CD4-positive, CD25-positive, alpha-beta regulatory T cell (primary cell): Measurements from ENCODE around the gene PRKACA. TPM values are rescaled to one million over a fixed set of nuclear protein-coding genes. Genes with fewer than 3 reads are reported as not detected.
"Not testable (repeated sequence)": the region's sequence is repeated elsewhere in the genome, so short reads cannot be mapped to it uniquely, and the experiment has no call there.

Experiments
- ATAC-seq, 2 donors: fragments of 150-1000 bp; cut with Tn5 transposase; one replicate each; pipeline ENCODE4 v1.10.0; 2021; ENCODE audit warnings: low read depth in 2 of 2, moderate number of reproducible peaks in 2 of 2, moderate library complexity in 1 of 2
- DNase-seq, 3 donors: peaks; one replicate each; pipeline versions ENCODE4 v3.0.0 to v3.0.0-alpha.2; 2012 to 2022; ENCODE audit warnings: mixed read lengths in 1 of 3
- H3K27ac ChIP-seq: one replicate; pipeline ENCODE4 v1.7.0; 2013; ENCODE audit warnings: mild to moderate bottlenecking, low read length; ENCODE audit not compliant: insufficient read depth, poor library complexity, severe bottlenecking
- H3K27me3 ChIP-seq: one replicate; pipeline ENCODE4 v1.7.0; 2013; ENCODE audit warnings: low read length; ENCODE audit not compliant: control insufficient read depth, insufficient read depth
- H3K36me3 ChIP-seq: one replicate; pipeline ENCODE4 v1.7.0; 2013; ENCODE audit warnings: mild to moderate bottlenecking, low read length, moderate library complexity; ENCODE audit not compliant: control insufficient read depth, insufficient read depth
- H3K4me1 ChIP-seq: 2 replicates; pipeline ENCODE4 v1.7.0; 2013; ENCODE audit warnings: mild to moderate bottlenecking, low read length; ENCODE audit not compliant: insufficient read depth, control insufficient read depth, poor library complexity, severe bottlenecking
- H3K4me3 ChIP-seq: one replicate; pipeline ENCODE4 v1.7.0; 2013; ENCODE audit warnings: low read depth, mild to moderate bottlenecking, low read length, moderate library complexity
- H3K9me3 ChIP-seq, 2 experiments: 1 replicate in 1 of 2; 2 replicates in 1 of 2; pipeline ENCODE4 v1.7.0; 2013; ENCODE audit warnings: low read length in 2 of 2, mild to moderate bottlenecking in 1 of 2, moderate library complexity in 1 of 2; ENCODE audit not compliant: control insufficient read depth in 2 of 2
- H3K27ac Mint-ChIP-seq, 3 donors: one replicate each; pipeline ENCODE4 v1.8.0; 2020 to 2022; ENCODE audit warnings: mild to moderate bottlenecking in 3 of 3, mixed read lengths in 3 of 3, moderate library complexity in 2 of 3
- H3K27me3 Mint-ChIP-seq: one replicate; pipeline ENCODE4 v1.8.0; 2022; ENCODE audit warnings: mild to moderate bottlenecking, mixed read lengths
- H3K36me3 Mint-ChIP-seq: one replicate; pipeline ENCODE4 v1.8.0; 2020; ENCODE audit warnings: mixed read lengths
- H3K4me1 Mint-ChIP-seq, 4 donors: one replicate each; pipeline ENCODE4 v1.8.0; 2020 to 2022; ENCODE audit warnings: mixed read lengths in 4 of 4, mild to moderate bottlenecking in 1 of 4
- H3K4me3 Mint-ChIP-seq, 4 donors: one replicate each; pipeline ENCODE4 v1.8.0; 2020 to 2022; ENCODE audit warnings: mild to moderate bottlenecking in 4 of 4, mixed read lengths in 4 of 4, moderate library complexity in 3 of 4
- H3K9me3 Mint-ChIP-seq, 7 donors: one replicate each; pipeline ENCODE4 v1.8.0; 2020 to 2022; ENCODE audit warnings: mixed read lengths in 7 of 7, mild to moderate bottlenecking in 3 of 7, moderate library complexity in 2 of 7
- polyA plus RNA-seq, 4 donors: library from polyadenylated mRNA; unstranded; fragments of 300-500 nt; fragmentation: Illumina TruSeq; gene quantifications; one replicate each; pipeline ENCODE4 v1.2.3, GENCODE V29; 2021
- total RNA-seq: library from RNA; stranded (reverse); gene quantifications from one replicate; pipeline ENCODE4 v1.2.3, GENCODE V29; 2022

Gene PRKACA
- total and polyA plus RNA-seq, 5 donors from 2014 or later: 0.47 to 40.2 (median 1.4) TPM

GRCh38 chr19:14053032-14053431, 64.5 kb downstream of the PRKACA start:
- Histone ChIP-seq H3K27me3 (peaks cover under 1% of the 10 kb centered on the region), H3K4me1 (peaks cover 8% of the 10 kb centered on the region), H3K27ac (no peak overlapping the region), H3K36me3 (peaks cover 44% of the 10 kb centered on the region), H3K4me3 (no peak overlapping the region), H3K9me3 (no peaks in the 10 kb centered on the region)
- Mint-ChIP-seq H3K27ac (no peak overlapping the region), H3K9me3 (peaks cover 0 to 3% (median 0%) of the 10 kb centered on the region in 7 donors), H3K4me3 (no peak overlapping the region), H3K4me1 (peaks cover 0 to 18% (median 6%) of the 10 kb centered on the region in 4 donors), H3K27me3 (peaks cover 15% of the 10 kb centered on the region), H3K36me3 (peaks cover 28% of the 10 kb centered on the region)
- ATAC-seq (no peak), DNase-seq (no peak)

GRCh38 chr19:14052470-14052869, 65.1 kb downstream of the PRKACA start:
- H3K27me3 Mint-ChIP-seq: peaks cover 11% of the 10 kb centered on the region
- H3K4me3 Mint-ChIP-seq: no peak overlapping the region
- peaks cover 3% of the 10 kb centered on the region for H3K4me1 ChIP-seq
- H3K9me3 Mint-ChIP-seq: peaks cover 0 to 3% (median 0%) of the 10 kb centered on the region in 7 donors
- H3K9me3 ChIP-seq: no peaks in the 10 kb centered on the region
- H3K36me3 Mint-ChIP-seq: peaks cover 28% of the 10 kb centered on the region
- H3K27me3 ChIP-seq: no peaks in the 10 kb centered on the region
- ATAC-seq (no peak), DNase-seq (no peak)
- no peak overlapping the region for H3K27ac Mint-ChIP-seq
- no peak overlapping the region for H3K4me3 ChIP-seq
- H3K36me3 ChIP-seq: peaks cover 47% of the 10 kb centered on the region
- H3K4me1 Mint-ChIP-seq: peaks cover 0 to 13% (median 6%) of the 10 kb centered on the region in 4 donors
- no peak overlapping the region for H3K27ac ChIP-seq

DNA sequence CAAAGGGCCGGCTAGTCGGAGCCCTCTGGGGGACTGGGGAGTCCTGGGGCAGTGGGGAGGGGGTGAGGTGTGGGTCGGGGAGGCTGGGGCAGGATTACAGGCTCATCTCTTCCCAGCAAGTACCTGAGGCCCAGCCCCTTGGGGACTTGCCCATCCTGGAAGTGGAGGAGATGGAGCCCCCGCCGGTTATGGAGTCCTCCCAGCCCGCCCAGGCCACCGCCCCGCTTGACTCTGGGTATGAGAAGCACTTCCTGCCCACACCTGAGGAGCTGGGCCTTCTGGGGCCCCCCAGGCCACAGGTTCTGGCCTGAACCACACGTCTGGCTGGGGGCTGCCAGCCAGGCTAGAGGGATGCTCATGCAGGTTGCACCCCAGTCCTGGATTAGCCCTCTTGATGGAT, 65.6 kb downstream of the PRKACA start:
- Mint-ChIP-seq H3K4me3 (no peak overlapping the region), H3K27ac (no peak overlapping the region), H3K9me3 (peaks cover 0 to 3% (median 0%) of the 10 kb centered on the region in 7 donors), H3K36me3 (peaks cover 28% of the 10 kb centered on the region), H3K27me3 (peaks cover 11% of the 10 kb centered on the region), H3K4me1 (peaks cover 0 to 12% (median 6%) of the 10 kb centered on the region in 4 donors)
- no peak overlapping the region for H3K4me3 ChIP-seq
- H3K36me3 ChIP-seq: peaks cover 48% of the 10 kb centered on the region
- no peaks in the 10 kb centered on the region for H3K4me1 ChIP-seq
- ATAC-seq (no peak), DNase-seq (no peak)
- H3K27ac ChIP-seq: no peak overlapping the region
- H3K27me3 ChIP-seq: no peaks in the 10 kb centered on the region
- no peaks in the 10 kb centered on the region for H3K9me3 ChIP-seq

- not testable (repeated sequence) for H3K4me1 ChIP-seq, H3K4me3 Mint-ChIP-seq, ATAC-seq, H3K9me3 Mint-ChIP-seq, DNase-seq, H3K9me3 ChIP-seq, H3K27ac Mint-ChIP-seq, H3K27me3 Mint-ChIP-seq, H3K4me3 ChIP-seq, H3K27ac ChIP-seq, H3K27me3 ChIP-seq
- peaks cover 0 to 11% (median 5%) of the 10 kb centered on the region in 4 donors for H3K4me1 Mint-ChIP-seq
- peaks cover 28% of the 10 kb centered on the region for H3K36me3 Mint-ChIP-seq
- H3K36me3 ChIP-seq: peaks cover 54% of the 10 kb centered on the region
These were observed 66.6 kb downstream of the PRKACA start for GRCh38 chr19:14050961-14051360.

- H3K27me3 ChIP-seq: no peaks in the 10 kb centered on the region
These were observed 67.0 kb downstream of the PRKACA start for GRCh38 chr19:14050512-14050911.

DNA sequence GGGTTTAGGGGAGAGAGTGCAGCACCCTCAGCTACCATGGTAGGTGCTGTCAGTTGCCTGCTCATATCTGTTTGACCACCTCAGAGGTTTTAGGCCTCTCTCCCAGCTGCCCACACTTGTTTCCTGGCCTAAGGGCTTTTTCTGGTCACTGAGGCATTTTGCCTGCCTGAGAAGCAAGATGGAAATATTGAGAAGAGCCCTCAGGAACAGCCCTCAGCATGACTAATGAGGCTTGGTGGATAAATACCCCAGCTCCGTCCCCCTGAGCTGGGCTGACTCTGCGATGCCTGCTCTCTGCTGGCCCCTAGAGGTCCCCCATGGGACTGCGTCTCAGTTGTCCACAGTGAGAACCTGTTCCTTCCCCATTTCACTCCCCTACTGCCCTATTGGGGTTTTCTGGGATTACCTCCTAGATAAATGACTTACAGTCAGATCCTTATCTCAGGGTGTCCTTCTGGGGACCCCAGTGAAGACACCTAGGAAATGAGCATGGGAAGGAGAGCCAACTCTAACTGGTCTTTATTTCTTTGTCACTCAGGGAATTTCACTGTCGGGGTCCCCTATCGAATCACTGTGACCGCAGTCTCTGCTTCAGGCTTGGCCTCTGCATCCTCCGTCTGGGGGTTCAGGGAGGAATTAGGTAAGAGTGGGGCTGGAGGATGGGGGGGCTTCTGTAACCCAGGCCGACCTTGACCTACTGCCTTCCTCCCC, 69.0 kb downstream of the PRKACA start:
- Mint-ChIP-seq H3K4me1 (peaks cover 0 to 4% (median 0%) of the 10 kb centered on the region in 4 donors), H3K27ac (peak overlapping the region in 2 of 3 donors; percentile 73 to 74), H3K9me3 (peaks cover 0 to 3% (median 0%) of the 10 kb centered on the region in 7 donors), H3K4me3 (peak overlapping the region in 1 of 4 donors; percentile 49), H3K36me3 (peaks cover 28% of the 10 kb centered on the region), H3K27me3 (no peaks in the 10 kb centered on the region)
- Histone ChIP-seq H3K4me1 (no peaks in the 10 kb centered on the region), H3K36me3 (peaks cover 65% of the 10 kb centered on the region), H3K4me3 (no peak overlapping the region), H3K27me3 (no peaks in the 10 kb centered on the region), H3K9me3 (no peaks in the 10 kb centered on the region), H3K27ac (no peak overlapping the region)
- DNase-seq (peak; percentile 59 to 66 (median 59)), ATAC-seq (peak; percentile 80 to 84)

More at GRCh38 chr19:14050512-14050911, 67.0 kb downstream of the PRKACA start:
- Mint-ChIP-seq H3K36me3 (peaks cover 28% of the 10 kb centered on the region), H3K27me3 (peaks cover 4% of the 10 kb centered on the region), H3K4me1 (peaks cover 0 to 9% (median 5%) of the 10 kb centered on the region in 4 donors), H3K9me3 (peaks cover 0 to 3% (median 0%) of the 10 kb centered on the region in 7 donors), H3K27ac (peak overlapping the region in 1 of 3 donors; percentile 51), H3K4me3 (no peak overlapping the region)
- Histone ChIP-seq H3K4me3 (no peak overlapping the region), H3K27ac (no peak overlapping the region), H3K36me3 (peaks cover 57% of the 10 kb centered on the region), H3K9me3 (no peaks in the 10 kb centered on the region), H3K4me1 (no peaks in the 10 kb centered on the region)
- ATAC-seq: no peak
- no peak for DNase-seq

DNA sequence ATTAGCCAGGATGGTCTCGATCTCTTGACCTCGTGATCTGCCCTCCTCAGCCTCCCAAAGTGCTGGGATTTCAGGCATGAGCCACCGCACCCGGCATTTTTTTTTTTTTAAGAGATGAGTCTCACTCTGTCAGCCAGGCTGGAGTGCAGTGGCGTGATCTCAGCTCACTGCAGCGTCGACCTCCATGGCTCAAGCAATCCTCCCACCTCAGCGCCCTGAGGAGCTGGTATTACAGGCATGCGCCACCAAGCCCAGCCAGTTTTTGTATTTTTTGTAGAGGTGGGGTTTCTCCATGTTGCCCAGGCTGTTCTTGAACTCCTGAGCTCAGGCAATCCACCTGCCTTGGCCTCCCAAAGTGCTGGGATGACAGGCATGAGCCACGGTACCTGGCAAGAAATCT, 69.7 kb downstream of the PRKACA start:
- not testable (repeated sequence) for H3K27me3 ChIP-seq, H3K27me3 Mint-ChIP-seq, H3K4me3 Mint-ChIP-seq, H3K4me1 ChIP-seq, H3K4me1 Mint-ChIP-seq, ATAC-seq, H3K9me3 ChIP-seq, H3K27ac ChIP-seq, H3K27ac Mint-ChIP-seq, H3K9me3 Mint-ChIP-seq, H3K4me3 ChIP-seq, DNase-seq
- H3K36me3 Mint-ChIP-seq: peaks cover 30% of the 10 kb centered on the region
- H3K36me3 ChIP-seq: peaks cover 66% of the 10 kb centered on the region
